ENCODE data around the gene CFAP74. TPM values are rescaled to one million over a fixed set of nuclear protein-coding genes. Genes with fewer than 3 reads are reported as not detected.

CFAP74 gene
- total and polyA plus RNA-seq, 2 of the 13 experiments (the other 11 are each of a cell fraction or from before 2014, with no cell fraction given) = 0.27 to 0.62 TPM

GRCh38 chr1:1954831-1955441 lies 48.6 kb downstream of the CFAP74 start (continued):
- TF ChIP-seq ZBTB40 (IDR thresholded peaks at IDR 0.05) (peak; percentile 48; the same call in 1 of the 2 replicates), ZBTB40 (CRISPR knock-in tag; IDR thresholded peaks at IDR 0.05) (no peak), TMF1 (CRISPR knock-in tag; IDR thresholded peaks at IDR 0.05; ENCODE audit: low read depth) (0 out of 2 replicates have a peak, but pooled peaks have one; percentile 56), RFXAP (CRISPR knock-in tag; IDR thresholded peaks at IDR 0.05; ENCODE audit: borderline replicate concordance) (no peak), POGK (CRISPR knock-in tag; conservative IDR thresholded peaks at IDR 0.05) (no peak), PREB (CRISPR knock-in tag; IDR thresholded peaks at IDR 0.05) (no peak), CREM (IDR thresholded peaks at IDR 0.05) (no peak), CREM (CRISPR knock-in tag; IDR thresholded peaks at IDR 0.05) (no peak), XRCC5 (optimal IDR thresholded peaks at IDR 0.05; ENCODE audit: low read length) (no peak), TCF7L2 (IDR thresholded peaks at IDR 0.05; ENCODE audit: low read depth, low read length) (no peak), ATM (IDR thresholded peaks at IDR 0.05; ENCODE audit: borderline replicate concordance) (no peak), ZNF18 (CRISPR knock-in tag; IDR thresholded peaks at IDR 0.05; ENCODE audit: insufficient replicate concordance) (peak; percentile 100), ZNF710 (CRISPR knock-in tag; IDR thresholded peaks at IDR 0.05; ENCODE audit: borderline replicate concordance) (no peak), ZBTB38 (CRISPR knock-in tag; IDR thresholded peaks at IDR 0.05) (peak; percentile 76)

Data from HepG2 (cell line).